ENCODE results near the gene OTOP3.

GRCh38 chr17:74928786-74929185 is 6.9 kb upstream of the OTOP3 start:
- TF ChIP-seq, protein P1, sequence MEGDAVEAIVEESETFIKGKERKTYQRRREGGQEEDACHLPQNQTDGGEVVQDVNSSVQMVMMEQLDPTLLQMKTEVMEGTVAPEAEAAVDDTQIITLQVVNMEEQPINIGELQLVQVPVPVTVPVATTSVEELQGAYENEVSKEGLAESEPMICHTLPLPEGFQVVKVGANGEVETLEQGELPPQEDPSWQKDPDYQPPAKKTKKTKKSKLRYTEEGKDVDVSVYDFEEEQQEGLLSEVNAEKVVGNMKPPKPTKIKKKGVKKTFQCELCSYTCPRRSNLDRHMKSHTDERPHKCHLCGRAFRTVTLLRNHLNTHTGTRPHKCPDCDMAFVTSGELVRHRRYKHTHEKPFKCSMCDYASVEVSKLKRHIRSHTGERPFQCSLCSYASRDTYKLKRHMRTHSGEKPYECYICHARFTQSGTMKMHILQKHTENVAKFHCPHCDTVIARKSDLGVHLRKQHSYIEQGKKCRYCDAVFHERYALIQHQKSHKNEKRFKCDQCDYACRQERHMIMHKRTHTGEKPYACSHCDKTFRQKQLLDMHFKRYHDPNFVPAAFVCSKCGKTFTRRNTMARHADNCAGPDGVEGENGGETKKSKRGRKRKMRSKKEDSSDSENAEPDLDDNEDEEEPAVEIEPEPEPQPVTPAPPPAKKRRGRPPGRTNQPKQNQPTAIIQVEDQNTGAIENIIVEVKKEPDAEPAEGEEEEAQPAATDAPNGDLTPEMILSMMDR (conservative IDR thresholded peaks at IDR 0.05 in 1 of 2, IDR thresholded peaks at IDR 0.05 in 1 of 2; ENCODE audit: low read depth in 1 of 2, low read length in 2 of 2), result no peak
- TF ChIP-seq EZH2 (IDR thresholded peaks at IDR 0.05; ENCODE audit: low read length, missing control alignments), result no peak
